T1000 (cell line): ENCODE measurements around the gene ATP9A.

ENCODE experiments used
- DNase-seq: peaks from one replicate; lab custom pipeline; 2025; ENCODE audit warnings: mixed read lengths; lab: John Stamatoyannopoulos, UW

The ATP9A gene

DNA sequence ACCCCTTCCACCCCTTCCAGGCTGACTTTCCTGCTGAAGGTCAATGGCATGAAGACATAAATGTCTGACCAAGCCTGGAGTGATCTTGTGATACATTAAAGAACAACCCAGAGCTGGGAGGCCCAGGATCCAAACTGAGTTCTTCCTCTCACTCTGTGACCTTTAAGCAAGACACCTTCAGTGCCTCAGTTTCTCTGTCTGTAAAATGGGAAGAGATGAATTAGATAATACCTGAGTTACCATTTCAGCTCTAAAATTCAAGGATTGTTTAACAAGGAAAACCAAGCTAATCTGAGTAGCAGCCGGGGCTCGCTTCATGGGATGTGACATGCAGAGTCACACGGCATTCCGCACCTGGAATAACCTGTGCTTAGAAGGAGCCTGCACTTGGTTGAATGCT lies 218.7 kb downstream of the ATP9A start:
- DNase-seq = no peak

DNA sequence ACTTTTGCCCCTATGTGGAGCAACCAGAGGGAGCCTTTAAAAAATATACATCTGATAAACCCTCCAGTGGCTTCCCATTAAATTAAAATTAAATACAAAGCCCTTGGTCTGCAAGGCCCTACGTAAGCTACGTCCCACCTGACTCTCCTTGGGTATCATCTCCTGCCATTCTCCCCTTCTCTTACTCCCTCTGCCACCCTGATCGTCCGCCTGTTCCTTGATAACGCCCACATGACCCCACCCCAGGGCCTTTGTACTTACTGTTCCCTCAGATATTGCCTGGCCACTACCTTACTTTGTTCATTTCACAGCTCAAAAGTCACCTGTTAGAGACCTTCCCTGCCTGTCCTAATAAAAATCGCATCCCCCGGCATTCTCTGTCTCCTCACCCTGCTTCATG lies 220.2 kb downstream of the ATP9A start:
- no peak for DNase-seq
